GM06990 (cell line): ENCODE results near the gene HBE1.

Experiments used
- DNase-seq: peaks from one replicate; pipeline ENCODE4 v3.0.0-alpha.2; 2011; ENCODE audit not compliant: insufficient read length; ENCODE audit errors: extremely low read depth
- H3K27me3 ChIP-seq: replicated peaks from 2 replicates; pipeline ENCODE4 v1.6.0; 2011; ENCODE audit warnings: low read length; ENCODE audit not compliant: control insufficient read depth, insufficient read depth
- H3K36me3 ChIP-seq: 2 replicates; pipeline ENCODE4 v1.5.1; 2011; ENCODE audit warnings: low read length; ENCODE audit not compliant: control insufficient read depth, insufficient read depth
- H3K4me3 ChIP-seq: replicated peaks from 2 replicates; pipeline ENCODE4 v1.5.1; 2011; ENCODE audit warnings: low read depth, mild to moderate bottlenecking, control low read depth, low read length
- TF ChIP-seq, protein P1 (sequence below): IDR thresholded peaks from 2 replicates; pipeline ENCODE4 v1.5.1; 2011; ENCODE audit warnings: low read length, control low read depth, mild to moderate bottlenecking, inconsistent platforms; ENCODE audit not compliant: insufficient read depth, poor library complexity, severe bottlenecking

The HBE1 gene

DNA sequence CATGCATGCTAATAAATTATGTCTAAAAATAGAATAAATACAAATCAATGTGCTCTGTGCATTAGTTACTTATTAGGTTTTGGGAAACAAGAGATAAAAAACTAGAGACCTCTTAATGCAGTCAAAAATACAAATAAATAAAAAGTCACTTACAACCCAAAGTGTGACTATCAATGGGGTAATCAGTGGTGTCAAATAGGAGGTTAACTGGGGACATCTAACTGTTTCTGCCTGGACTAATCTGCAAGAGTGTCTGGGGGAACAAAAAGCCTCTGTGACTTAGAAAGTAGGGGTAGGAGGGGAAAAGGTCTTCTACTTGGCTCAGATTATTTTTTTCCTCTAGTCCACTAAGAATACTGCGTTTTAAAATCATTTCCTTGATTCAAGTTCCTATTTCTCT is 42.1 kb downstream of the HBE1 start:
- no peaks in the 10 kb centered on the region for H3K27me3 ChIP-seq
- H3K4me3 ChIP-seq: no peak overlapping the region
- no peaks in the 10 kb centered on the region for H3K36me3 ChIP-seq
- no peak for DNase-seq
- TF ChIP-seq, protein P1, sequence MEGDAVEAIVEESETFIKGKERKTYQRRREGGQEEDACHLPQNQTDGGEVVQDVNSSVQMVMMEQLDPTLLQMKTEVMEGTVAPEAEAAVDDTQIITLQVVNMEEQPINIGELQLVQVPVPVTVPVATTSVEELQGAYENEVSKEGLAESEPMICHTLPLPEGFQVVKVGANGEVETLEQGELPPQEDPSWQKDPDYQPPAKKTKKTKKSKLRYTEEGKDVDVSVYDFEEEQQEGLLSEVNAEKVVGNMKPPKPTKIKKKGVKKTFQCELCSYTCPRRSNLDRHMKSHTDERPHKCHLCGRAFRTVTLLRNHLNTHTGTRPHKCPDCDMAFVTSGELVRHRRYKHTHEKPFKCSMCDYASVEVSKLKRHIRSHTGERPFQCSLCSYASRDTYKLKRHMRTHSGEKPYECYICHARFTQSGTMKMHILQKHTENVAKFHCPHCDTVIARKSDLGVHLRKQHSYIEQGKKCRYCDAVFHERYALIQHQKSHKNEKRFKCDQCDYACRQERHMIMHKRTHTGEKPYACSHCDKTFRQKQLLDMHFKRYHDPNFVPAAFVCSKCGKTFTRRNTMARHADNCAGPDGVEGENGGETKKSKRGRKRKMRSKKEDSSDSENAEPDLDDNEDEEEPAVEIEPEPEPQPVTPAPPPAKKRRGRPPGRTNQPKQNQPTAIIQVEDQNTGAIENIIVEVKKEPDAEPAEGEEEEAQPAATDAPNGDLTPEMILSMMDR: no peak

DNA sequence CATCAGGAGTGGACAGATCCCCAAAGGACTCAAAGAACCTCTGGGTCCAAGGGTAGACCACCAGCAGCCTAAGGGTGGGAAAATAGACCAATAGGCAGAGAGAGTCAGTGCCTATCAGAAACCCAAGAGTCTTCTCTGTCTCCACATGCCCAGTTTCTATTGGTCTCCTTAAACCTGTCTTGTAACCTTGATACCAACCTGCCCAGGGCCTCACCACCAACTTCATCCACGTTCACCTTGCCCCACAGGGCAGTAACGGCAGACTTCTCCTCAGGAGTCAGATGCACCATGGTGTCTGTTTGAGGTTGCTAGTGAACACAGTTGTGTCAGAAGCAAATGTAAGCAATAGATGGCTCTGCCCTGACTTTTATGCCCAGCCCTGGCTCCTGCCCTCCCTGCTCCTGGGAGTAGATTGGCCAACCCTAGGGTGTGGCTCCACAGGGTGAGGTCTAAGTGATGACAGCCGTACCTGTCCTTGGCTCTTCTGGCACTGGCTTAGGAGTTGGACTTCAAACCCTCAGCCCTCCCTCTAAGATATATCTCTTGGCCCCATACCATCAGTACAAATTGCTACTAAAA is 42.9 kb downstream of the HBE1 start, which contains the start of gene HBB:
TSS of gene HBB (minus strand) at position 340 of the 579 bp plus-strand sequence. CDS start at position 290, 50 bp downstream.
- H3K27me3 ChIP-seq: no peaks in the 10 kb centered on the region
- TF ChIP-seq, protein P1: no peak
- DNase-seq: no peak

GRCh38 chr11:5225480-5225871 is 44.3 kb downstream of the HBE1 start:
- TF ChIP-seq, protein P1: no peak
- no peak for DNase-seq
- no peaks in the 10 kb centered on the region for H3K36me3 ChIP-seq

More for the DNA sequence above, 42.9 kb downstream of the HBE1 start, which contains the start of gene HBB:
- Histone ChIP-seq H3K4me3 (no peak within 1 kb of the TSS), H3K36me3 (no peaks in the 10 kb centered on the region)

DNA sequence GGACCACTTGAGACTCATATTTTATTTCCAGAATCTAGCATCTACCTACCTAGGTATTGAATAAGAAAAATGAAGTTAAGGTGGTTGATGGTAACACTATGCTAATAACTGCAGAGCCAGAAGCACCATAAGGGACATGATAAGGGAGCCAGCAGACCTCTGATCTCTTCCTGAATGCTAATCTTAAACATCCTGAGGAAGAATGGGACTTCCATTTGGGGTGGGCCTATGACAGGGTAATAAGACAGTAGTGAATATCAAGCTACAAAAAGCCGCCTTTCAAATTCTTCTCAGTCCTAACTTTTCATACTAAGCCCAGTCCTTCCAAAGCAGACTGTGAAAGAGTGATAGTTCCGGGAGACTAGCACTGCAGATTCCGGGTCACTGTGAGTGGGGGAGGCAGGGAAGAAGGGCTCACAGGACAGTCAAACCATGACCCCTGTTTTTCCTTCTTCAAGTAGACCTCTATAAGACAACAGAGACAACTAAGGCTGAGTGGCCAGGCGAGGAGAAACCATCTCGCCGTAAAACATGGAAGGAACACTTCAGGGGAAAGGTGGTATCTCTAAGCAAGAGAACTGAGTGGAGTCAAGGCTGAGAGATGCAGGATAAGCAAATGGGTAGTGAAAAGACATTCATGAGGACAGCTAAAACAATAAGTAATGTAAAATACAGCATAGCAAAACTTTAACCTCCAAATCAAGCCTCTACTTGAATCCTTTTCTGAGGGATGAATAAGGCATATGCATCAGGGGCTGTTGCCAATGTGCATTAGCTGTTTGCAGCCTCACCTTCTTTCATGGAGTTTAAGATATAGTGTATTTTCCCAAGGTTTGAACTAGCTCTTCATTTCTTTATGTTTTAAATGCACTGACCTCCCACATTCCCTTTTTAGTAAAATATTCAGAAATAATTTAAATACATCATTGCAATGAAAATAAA is 44.9 kb downstream of the HBE1 start:
- DNase-seq: no peak
- Histone ChIP-seq H3K27me3 (no peaks in the 10 kb centered on the region), H3K36me3 (no peaks in the 10 kb centered on the region), H3K4me3 (no peak overlapping the region)
- TF ChIP-seq, protein P1: no peak

More at GRCh38 chr11:5225480-5225871, 44.3 kb downstream of the HBE1 start:
- Histone ChIP-seq H3K4me3 (no peak overlapping the region), H3K27me3 (no peaks in the 10 kb centered on the region)

DNA sequence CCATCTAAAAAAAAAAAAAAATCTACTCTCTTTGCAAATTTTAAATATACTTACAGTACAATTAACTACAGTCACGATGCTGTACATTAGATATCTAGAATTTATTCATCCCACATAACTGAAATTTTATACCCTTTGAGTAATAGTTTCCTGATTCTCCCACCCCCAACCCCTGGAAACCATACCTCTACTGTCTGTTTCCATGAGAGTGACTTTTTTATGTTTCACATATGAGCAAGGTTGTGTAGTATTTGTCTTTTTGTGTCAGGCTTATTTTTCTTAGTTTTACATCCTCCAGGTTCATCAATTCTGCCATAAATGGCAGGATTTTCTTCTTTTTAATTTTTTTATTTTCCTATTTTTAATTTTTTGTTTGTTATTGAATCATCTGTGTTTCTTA is 46.1 kb downstream of the HBE1 start:
- H3K4me3 ChIP-seq: no peak overlapping the region
- TF ChIP-seq, protein P1: no peak
- no peak for DNase-seq
- H3K27me3 ChIP-seq: no peaks in the 10 kb centered on the region
- no peaks in the 10 kb centered on the region for H3K36me3 ChIP-seq
